K562 (cell line): ENCODE measurements around the gene LAPTM5. TPM values are rescaled to one million over a fixed set of nuclear protein-coding genes. Genes with fewer than 3 reads are reported as not detected.

ENCODE experiments used
- ATAC-seq: fragments of 200-7000 bp; cut with Tn5 transposase; 3 replicates; pipeline ENCODE4 v1.9.1; 2020; ENCODE audit warnings: moderate library complexity
- BruUV-seq: library from RNA; stranded (reverse); fragments of 400-500 nt; replicated peaks from 2 replicates; lab custom pipeline; 2021; lab: Mats Ljungman, UMichigan
- CTCF ChIA-PET: fragments of 300-600 bp; formaldehyde crosslinking; extraction: SDS; loops from one replicate; lab custom pipeline; 2021; ENCODE audit warnings: low intra/inter-chr PET ratio; lab: Yijun Ruan, JAX
- POLR2A ChIA-PET: fragments of 300-600, 350-650 bp; sonication (Branson Sonifier 250); formaldehyde crosslinking; extraction: SDS; loops from one replicate; lab custom pipeline; 2021; ENCODE audit warnings: antibody characterized with exemption, inconsistent platforms; lab: Yijun Ruan, JAX
- DNase-seq, 4 experiments: peaks; one replicate each; pipeline versions ENCODE4 v3.0.0 to v3.0.0-alpha.2; 2011 to 2018; ENCODE audit warnings: low spot score in 3 of 4, mixed read lengths in 3 of 4; ENCODE audit errors: extremely low read depth in 1 of 4
- FAIRE-seq: peaks from 2 replicates; lab custom pipeline; 2011; peaks lifted over from hg19 to GRCh38; lab: Jason Lieb, UNC
- H2AFZ ChIP-seq: 2 replicates; pipeline ENCODE4 v1.6.0; 2011; ENCODE audit warnings: low read depth, low read length, control low read depth, inconsistent platforms
- H3K27ac ChIP-seq: fragments of 200-600 bp; 3 replicates; pipeline ENCODE4 v1.8.0; 2011; ENCODE audit warnings: low read depth, mild to moderate bottlenecking, control low read depth, inconsistent platforms, low read length, moderate library complexity, mixed read lengths; ENCODE audit errors: extremely low read depth
- H3K27me3 ChIP-seq, 2 experiments: fragments of 300-600 bp in 1 of 2; 2 replicates in 1 of 2; 3 replicates in 1 of 2; pipeline versions ENCODE4 v1.6.0 to v1.8.0; 2011; ENCODE audit warnings: inconsistent platforms in 2 of 2, low read length in 2 of 2, mild to moderate bottlenecking in 1 of 2, mixed read lengths in 1 of 2, moderate library complexity in 1 of 2; ENCODE audit not compliant: control insufficient read depth in 2 of 2, insufficient read depth in 2 of 2
- H3K36me3 ChIP-seq: fragments of 300-600 bp; 3 replicates; pipeline ENCODE4 v1.8.0; 2011; ENCODE audit warnings: mild to moderate bottlenecking, low read length, inconsistent platforms; ENCODE audit not compliant: control insufficient read depth, insufficient read depth
- H3K4me1 ChIP-seq, 2 experiments: fragments of 200-600 bp in 1 of 2; replicated peaks in 1 of 2; 2 replicates in 1 of 2; 3 replicates in 1 of 2; pipeline versions ENCODE4 v1.5.1 to v1.8.0; 2011; ENCODE audit warnings: inconsistent platforms in 2 of 2, low read length in 2 of 2, mild to moderate bottlenecking in 1 of 2, mixed read lengths in 1 of 2, moderate library complexity in 1 of 2; ENCODE audit not compliant: control insufficient read depth in 2 of 2, insufficient read depth in 2 of 2
- H3K4me2 ChIP-seq: 2 replicates; pipeline ENCODE4 v1.6.1; 2011; ENCODE audit warnings: low read length, control low read depth, inconsistent platforms, mixed read lengths; ENCODE audit not compliant: insufficient read depth
- H3K4me3 ChIP-seq: fragments of 200-600 bp; sonication (generic), shearing (Covaris generic); 2 replicates; pipeline ENCODE4 v1.5.1; 2016; ENCODE audit warnings: control low read depth, inconsistent platforms
- H3K79me2 ChIP-seq: fragments of 200-600 bp; 3 replicates; pipeline ENCODE4 v1.8.0; 2011; ENCODE audit warnings: low read length, inconsistent platforms; ENCODE audit not compliant: control insufficient read depth, insufficient read depth
- H3K9ac ChIP-seq, 2 experiments: 2 replicates each; pipeline versions ENCODE4 v1.6.0 to v1.6.1; 2011; ENCODE audit warnings: low read depth in 2 of 2, low read length in 2 of 2, control low read depth in 1 of 2, inconsistent platforms in 1 of 2, mild to moderate bottlenecking in 1 of 2, mixed read lengths in 1 of 2; ENCODE audit not compliant: insufficient read depth in 1 of 2
- H3K9me1 ChIP-seq: one replicate; pipeline ENCODE4 v1.6.0; 2011; ENCODE audit warnings: inconsistent platforms, mild to moderate bottlenecking, low read length, moderate library complexity; ENCODE audit not compliant: control insufficient read depth, insufficient read depth
- H3K9me3 ChIP-seq: replicated peaks from 2 replicates; pipeline ENCODE4 v1.5.1; 2011; ENCODE audit warnings: low read depth, low read length, inconsistent platforms; ENCODE audit not compliant: control insufficient read depth, insufficient read depth
- H4K20me1 ChIP-seq: replicated peaks from 2 replicates; pipeline ENCODE4 v1.6.1; 2011; ENCODE audit warnings: low read length, inconsistent platforms, mixed read lengths; ENCODE audit not compliant: control insufficient read depth, insufficient read depth
- FOS ChIP-seq: IDR thresholded peaks from 3 replicates; pipeline ENCODE4 v1.6.1; 2011; ENCODE audit not compliant: insufficient read length; ENCODE audit errors: extremely low read depth
- NR2C2 ChIP-seq, 2 experiments: fragments of 200-800 bp in 1 of 2; sonication (Bioruptor generic) in 1 of 2; sonication (generic) in 1 of 2; formaldehyde crosslinking in 1 of 2; IDR thresholded peaks; 2 replicates each; pipeline versions ENCODE4 v1.6.1 to v1.8.0; 2016 to 2022; ENCODE audit warnings: mild to moderate bottlenecking in 1 of 2, missing compliant biosample characterization in 1 of 2, missing genetic modification characterization in 1 of 2, missing genetic modification reagents in 1 of 2
- SREBF1 ChIP-seq: fragments of 150-350 bp; IDR thresholded peaks from 2 replicates; pipeline ENCODE4 v1.6.1; 2014; ENCODE audit warnings: antibody characterized with exemption, low read depth, low read length, borderline replicate concordance
- ZZZ3 ChIP-seq: fragments of 450-650 bp; IDR thresholded peaks from 2 replicates; pipeline ENCODE4 v1.6.1; 2016; ENCODE audit warnings: antibody characterized with exemption, mild to moderate bottlenecking, moderate library complexity
- WGBS: fragments of 100-300 bp; shearing (Covaris generic); methylation state at CpG from one replicate; pipeline ENCODE4 v1.1.6; 2016; ENCODE audit warnings: low coverage, mixed read lengths; ENCODE audit not compliant: insufficient coverage; ENCODE audit errors: missing lambda C conversion rate; 5-methylcytosine and 5-hydroxymethylcytosine counted together
- in situ Hi-C: fragments of 300-500 bp; cut with MboI; formaldehyde crosslinking; loops from 4 replicates; pipeline ENCODE4 v1.15.0; 2018; ENCODE audit warnings: inconsistent platforms, mixed read lengths
- intact Hi-C: fragments of 100-400 bp; cut with micrococcal nuclease; formaldehyde crosslinking; loops from 2 replicates; pipeline ENCODE4 v1.14.2; 2022
- polyA plus RNA-seq, 8 experiments: library from polyadenylated mRNA; depleted of rRNA in 4 of 8; stranded (reverse) in 5 of 8; unstranded in 3 of 8; fragments of >200 nt; fragmentation: Nextera tagmentation in 2 of 8; fragmentation: Illumina TruSeq in 1 of 8; extraction: Ambion mirVana in 2 of 8; extraction: Trizol in 1 of 8; gene quantifications; 2 replicates each; pipeline versions ENCODE4 v1.2.1 to v1.2.3, GENCODE V29; 2011 to 2014; ENCODE audit warnings: inconsistent platforms in 1 of 8, missing spikeins in 1 of 8
- total RNA-seq, 7 experiments: library from RNA; depleted of rRNA in 6 of 7; stranded (reverse); fragments of >200 nt in 6 of 7; fragmentation: Illumina TruSeq in 2 of 7; extraction: Trizol in 2 of 7; gene quantifications; 2 replicates each; pipeline versions ENCODE4 v1.2.1 to v1.2.3, GENCODE V29; 2011 to 2021; ENCODE audit warnings: low replicate concordance in 1 of 7
- TF ChIP-seq, protein P1 (sequence below), 2 experiments: fragments of 450-650 bp; IDR thresholded peaks; 2 replicates each; pipeline ENCODE4 v1.6.1; 2016
- TF ChIP-seq, protein P2 (sequence below), 2 experiments: fragments of 450-650 bp; formaldehyde crosslinking in 1 of 2; IDR thresholded peaks; 2 replicates each; pipeline versions ENCODE4 v1.4.0 to v1.6.1; 2014 to 2020; ENCODE audit warnings: mild to moderate bottlenecking in 2 of 2, borderline replicate concordance in 1 of 2, low read depth in 1 of 2
- TF ChIP-seq, protein P3 (sequence below): sonication (generic); formaldehyde crosslinking; IDR thresholded peaks from 2 replicates; pipeline ENCODE4 v1.8.0; 2023; ENCODE audit warnings: mild to moderate bottlenecking, missing genetic modification reagents

LAPTM5 gene
- total and polyA plus RNA-seq, 9 of the 15 experiments (the other 6 are each of a cell fraction or from before 2014, with no cell fraction given), result 2.4 to 47.3 (median 20.3) TPM

DNA sequence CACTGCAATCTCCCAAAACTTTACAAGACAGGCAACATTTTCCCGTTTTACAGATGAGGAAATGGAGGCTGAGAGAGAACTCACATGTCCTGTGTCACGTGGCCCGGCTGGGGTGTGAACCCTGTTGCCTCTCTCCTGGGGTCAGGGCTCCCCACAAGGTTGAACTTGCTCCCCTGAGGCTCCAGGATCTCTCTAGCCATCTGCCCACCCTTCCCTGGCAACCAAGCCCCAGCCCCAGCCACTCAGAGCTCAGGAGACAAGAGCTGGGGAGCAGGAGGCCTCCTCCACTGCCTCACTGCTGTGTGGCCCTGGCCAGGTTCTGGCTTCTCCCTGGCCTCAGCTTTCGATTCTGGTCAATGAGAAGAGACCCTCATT is 11.8 kb downstream of the LAPTM5 start (continued):
- TF ChIP-seq, protein P1, sequence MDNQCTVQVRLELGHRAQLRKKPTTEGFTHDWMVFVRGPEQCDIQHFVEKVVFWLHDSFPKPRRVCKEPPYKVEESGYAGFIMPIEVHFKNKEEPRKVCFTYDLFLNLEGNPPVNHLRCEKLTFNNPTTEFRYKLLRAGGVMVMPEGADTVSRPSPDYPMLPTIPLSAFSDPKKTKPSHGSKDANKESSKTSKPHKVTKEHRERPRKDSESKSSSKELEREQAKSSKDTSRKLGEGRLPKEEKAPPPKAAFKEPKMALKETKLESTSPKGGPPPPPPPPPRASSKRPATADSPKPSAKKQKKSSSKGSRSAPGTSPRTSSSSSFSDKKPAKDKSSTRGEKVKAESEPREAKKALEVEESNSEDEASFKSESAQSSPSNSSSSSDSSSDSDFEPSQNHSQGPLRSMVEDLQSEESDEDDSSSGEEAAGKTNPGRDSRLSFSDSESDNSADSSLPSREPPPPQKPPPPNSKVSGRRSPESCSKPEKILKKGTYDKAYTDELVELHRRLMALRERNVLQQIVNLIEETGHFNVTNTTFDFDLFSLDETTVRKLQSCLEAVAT (IDR thresholded peaks at IDR 0.05), result no peak
- no peak for TF ChIP-seq SREBF1

DNA sequence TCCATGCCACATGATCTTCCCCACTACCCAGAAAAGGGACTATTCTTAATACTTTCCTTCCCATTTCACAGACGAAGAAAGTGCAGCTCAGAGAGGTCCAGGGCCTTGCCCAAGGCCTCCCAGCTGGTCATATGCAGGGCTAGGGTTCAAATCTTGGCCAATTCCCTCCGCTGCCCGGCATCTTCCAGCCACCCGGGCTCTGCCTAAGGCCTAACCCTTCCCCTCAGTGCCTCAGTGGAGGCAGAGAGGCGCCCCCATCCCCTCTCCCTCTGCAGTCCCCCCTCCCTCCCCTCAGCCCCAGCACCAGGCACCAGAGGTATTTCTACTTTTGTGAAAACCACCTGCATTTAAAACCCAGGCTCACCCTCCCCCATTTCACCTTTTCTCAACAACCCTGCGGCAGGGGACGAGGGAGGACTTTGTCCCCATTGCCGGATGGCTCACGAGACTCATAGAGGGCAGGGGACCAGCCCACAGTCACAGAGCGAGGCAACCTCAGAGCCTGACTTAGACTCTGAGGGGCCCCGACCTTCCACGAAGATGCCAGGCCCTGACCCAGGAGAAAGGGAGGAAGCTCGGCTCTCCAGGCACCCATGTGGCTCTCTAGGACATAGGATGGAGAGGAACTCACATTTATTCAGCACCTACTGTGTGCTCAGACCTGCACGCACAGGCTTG is 12.3 kb downstream of the LAPTM5 start:
- H3K27ac ChIP-seq, result no peak overlapping the region; the same call in 2 of the 3 replicates
- no TSS peak for BruUV-seq
- H4K20me1 ChIP-seq, result no peaks in the 10 kb centered on the region
- H3K4me1 ChIP-seq, result peaks cover 60 to 61% of the 10 kb centered on the region in 2 experiments
- ChIA-PET POLR2A (interaction anchor here (0.6 to 2.0 kb wide), 5 partner anchors 12 to 23 kb away, joined by 3 to 9 read pairs (median 3); partner anchors contain the start of gene LAPTM5), CTCF (no interaction called here)
- H3K4me2 ChIP-seq, result no peak overlapping the region
- H2AFZ ChIP-seq, result peak overlapping the region; percentile 82
- no peak for FAIRE-seq
- no peak for ATAC-seq
- no peak for DNase-seq
- H3K36me3 ChIP-seq, result no peaks in the 10 kb centered on the region
- in situ Hi-C loops, result no loop called here
- no peaks in the 10 kb centered on the region for H3K27me3 ChIP-seq
- no peak overlapping the region for H3K4me3 ChIP-seq
- H3K79me2 ChIP-seq, result no peaks in the 10 kb centered on the region; the same call in 2 of the 3 replicates
- peak overlapping the region in 1 of 2 experiments; percentile 65; a peak in 1 of 4 replicates for H3K9ac ChIP-seq
- 81% methylated on average over 13 of the region's 14 CpGs for WGBS
- peaks cover 2% of the 10 kb centered on the region for H3K9me1 ChIP-seq
- H3K9me3 ChIP-seq, result no peaks in the 10 kb centered on the region
- intact Hi-C loops, result no loop called here
- TF ChIP-seq, protein P2, sequence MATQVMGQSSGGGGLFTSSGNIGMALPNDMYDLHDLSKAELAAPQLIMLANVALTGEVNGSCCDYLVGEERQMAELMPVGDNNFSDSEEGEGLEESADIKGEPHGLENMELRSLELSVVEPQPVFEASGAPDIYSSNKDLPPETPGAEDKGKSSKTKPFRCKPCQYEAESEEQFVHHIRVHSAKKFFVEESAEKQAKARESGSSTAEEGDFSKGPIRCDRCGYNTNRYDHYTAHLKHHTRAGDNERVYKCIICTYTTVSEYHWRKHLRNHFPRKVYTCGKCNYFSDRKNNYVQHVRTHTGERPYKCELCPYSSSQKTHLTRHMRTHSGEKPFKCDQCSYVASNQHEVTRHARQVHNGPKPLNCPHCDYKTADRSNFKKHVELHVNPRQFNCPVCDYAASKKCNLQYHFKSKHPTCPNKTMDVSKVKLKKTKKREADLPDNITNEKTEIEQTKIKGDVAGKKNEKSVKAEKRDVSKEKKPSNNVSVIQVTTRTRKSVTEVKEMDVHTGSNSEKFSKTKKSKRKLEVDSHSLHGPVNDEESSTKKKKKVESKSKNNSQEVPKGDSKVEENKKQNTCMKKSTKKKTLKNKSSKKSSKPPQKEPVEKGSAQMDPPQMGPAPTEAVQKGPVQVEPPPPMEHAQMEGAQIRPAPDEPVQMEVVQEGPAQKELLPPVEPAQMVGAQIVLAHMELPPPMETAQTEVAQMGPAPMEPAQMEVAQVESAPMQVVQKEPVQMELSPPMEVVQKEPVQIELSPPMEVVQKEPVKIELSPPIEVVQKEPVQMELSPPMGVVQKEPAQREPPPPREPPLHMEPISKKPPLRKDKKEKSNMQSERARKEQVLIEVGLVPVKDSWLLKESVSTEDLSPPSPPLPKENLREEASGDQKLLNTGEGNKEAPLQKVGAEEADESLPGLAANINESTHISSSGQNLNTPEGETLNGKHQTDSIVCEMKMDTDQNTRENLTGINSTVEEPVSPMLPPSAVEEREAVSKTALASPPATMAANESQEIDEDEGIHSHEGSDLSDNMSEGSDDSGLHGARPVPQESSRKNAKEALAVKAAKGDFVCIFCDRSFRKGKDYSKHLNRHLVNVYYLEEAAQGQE (IDR thresholded peaks at IDR 0.05; ENCODE audit: borderline replicate concordance), result no peak
- TF ChIP-seq, protein P2 (CRISPR knock-in tag; IDR thresholded peaks at IDR 0.05; ENCODE audit: low read depth), result no peak
- TF ChIP-seq FOS, result no peak
- TF ChIP-seq NR2C2 (CRISPR knock-in tag; IDR thresholded peaks at IDR 0.05), result no peak
- no peak for TF ChIP-seq NR2C2 (tag; IDR thresholded peaks at IDR 0.05)
- TF ChIP-seq, protein P3, sequence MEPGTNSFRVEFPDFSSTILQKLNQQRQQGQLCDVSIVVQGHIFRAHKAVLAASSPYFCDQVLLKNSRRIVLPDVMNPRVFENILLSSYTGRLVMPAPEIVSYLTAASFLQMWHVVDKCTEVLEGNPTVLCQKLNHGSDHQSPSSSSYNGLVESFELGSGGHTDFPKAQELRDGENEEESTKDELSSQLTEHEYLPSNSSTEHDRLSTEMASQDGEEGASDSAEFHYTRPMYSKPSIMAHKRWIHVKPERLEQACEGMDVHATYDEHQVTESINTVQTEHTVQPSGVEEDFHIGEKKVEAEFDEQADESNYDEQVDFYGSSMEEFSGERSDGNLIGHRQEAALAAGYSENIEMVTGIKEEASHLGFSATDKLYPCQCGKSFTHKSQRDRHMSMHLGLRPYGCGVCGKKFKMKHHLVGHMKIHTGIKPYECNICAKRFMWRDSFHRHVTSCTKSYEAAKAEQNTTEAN, result no peak
- TF ChIP-seq ZZZ3, result no peak
